ENCODE results near the gene VIL1. TPM values are rescaled to one million over a fixed set of nuclear protein-coding genes. Genes with fewer than 3 reads are reported as not detected.

Gene VIL1
- total RNA-seq, 1 donor from 2014 or later = 328 TPM

DNA sequence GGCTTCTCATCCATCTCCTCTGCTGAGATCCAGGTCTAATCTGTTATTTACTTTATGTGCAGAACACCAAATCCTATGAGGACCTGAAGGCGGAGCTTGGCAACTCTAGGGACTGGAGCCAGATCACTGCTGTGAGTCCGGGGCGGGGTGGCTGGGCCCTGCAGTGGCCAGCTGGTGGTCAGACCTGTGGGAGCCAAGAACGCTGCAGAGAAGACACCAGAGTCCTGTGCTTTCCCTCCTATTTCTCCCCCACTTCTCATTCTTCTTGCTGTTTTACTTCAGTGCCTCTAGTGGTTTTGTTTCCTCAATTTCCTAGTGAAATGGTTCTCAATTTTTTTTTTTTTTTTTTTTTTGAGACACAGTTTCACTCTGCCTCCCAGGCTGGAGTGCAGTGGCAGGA, 19.7 kb downstream of the VIL1 start:
- peak; percentile 30 for DNase-seq (ENCODE audit: low spot score)

DNA sequence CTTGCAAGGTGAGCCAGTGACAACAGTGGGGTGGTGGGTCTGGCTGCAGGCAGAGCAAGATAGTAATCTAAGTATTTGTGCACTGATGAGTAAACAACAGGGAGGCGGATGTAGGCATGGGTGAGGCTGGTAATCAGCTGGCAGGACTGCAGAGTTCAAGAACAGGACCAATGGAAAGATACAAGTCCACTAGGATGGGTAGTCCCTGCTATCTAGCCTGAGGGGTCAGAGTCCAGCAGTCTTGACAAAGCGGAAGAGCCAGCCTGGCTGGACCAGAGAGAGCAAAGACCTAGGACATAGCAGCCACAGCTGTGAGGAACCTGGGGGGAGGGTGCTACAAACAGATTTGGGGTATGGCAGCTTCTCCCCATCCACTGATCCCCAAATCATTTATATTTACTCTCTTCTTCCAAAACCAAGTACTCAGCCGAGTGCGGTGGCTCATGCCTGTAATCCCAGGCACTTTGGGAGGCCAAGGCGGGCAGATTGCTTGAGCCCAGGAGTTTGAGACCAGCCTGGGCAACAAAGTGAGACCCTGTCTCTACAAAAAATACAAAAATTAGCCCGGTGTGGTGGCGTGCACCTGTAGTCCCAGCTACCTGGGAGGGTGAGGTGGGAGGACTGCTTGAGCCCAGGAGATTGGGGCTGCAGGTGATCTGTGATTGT, 25.9 kb downstream of the VIL1 start:
- DNase-seq (ENCODE audit: low spot score) = peak; percentile 87

DNA sequence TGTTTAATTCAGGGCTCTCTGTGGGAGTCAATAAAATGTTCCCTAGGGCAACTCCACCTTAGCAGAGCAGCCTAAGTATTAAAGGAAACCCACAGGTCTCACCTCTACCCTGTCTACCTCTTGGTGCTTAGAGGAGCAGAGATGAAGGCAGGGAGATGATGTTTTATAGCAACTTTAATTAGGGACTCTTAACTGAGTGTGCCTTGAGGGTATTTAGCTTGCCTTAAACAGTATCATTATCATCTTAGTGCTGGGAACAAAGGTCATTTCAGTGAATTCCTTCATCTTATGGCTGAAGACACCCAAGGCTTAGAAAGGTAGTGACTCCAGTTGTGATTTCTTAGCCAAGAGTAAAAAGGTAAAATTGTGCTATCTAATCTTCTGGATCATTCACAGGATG, 26.7 kb downstream of the VIL1 start:
- DNase-seq (ENCODE audit: low spot score) = no peak

DNA sequence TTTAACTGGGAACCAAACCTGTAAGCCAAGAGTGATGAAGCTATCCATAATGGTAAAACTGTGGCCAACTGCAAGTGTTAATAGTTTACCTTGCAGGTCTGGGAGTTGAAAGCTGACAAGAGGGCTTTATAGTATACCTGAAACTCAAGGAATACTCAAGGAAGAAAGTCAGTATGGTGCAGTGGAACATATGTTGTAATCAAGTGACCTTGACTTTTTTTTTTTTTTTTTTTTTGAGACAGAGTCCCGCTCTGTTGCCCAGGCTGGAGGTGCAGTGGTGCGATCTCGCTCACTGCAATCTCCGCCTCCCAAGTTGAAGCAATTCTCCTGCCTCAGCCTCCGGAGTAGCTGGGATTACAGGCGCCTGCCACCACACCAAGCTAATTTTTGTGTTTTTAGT, 27.6 kb downstream of the VIL1 start:
- no peak for DNase-seq (ENCODE audit: low spot score)

DNA sequence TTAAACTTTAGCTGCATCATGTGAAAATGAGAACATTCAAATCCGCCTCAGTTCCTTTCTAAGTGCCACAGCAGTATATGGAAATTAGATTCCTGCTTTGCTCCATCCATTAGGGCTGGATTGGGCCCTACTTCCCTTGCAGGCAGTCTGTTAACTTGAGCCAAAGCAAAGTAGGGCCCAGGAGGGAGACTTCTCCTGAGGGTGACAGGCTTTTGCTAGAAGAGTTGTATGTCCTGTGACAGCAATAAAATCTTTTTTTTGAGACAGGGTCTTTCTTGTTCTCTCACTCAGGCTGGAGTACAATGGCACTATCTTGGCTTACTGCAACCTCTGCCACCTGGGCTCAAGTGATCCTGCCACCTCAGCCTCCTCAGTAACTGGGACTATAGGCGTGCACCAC, 28.1 kb downstream of the VIL1 start:
- no peak for DNase-seq (ENCODE audit: low spot score)

DNA sequence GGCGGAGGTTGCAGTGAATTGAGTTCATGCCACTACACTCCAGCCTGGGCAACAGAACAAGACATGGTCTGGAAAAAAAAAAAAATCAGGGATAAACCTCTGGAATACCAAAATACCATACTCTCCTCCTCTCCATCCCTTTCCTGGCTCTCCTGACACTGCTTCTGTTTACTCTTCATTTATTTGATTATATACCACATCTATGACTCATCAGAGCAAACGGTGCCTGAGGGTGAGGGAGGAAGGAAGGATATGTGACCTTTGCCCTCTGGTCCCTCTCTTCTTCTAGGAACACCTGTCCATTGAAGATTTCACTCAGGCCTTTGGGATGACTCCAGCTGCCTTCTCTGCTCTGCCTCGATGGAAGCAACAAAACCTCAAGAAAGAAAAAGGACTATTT, 30.0 kb downstream of the VIL1 start:
- DNase-seq (ENCODE audit: low spot score) = peak; percentile 36

DNA sequence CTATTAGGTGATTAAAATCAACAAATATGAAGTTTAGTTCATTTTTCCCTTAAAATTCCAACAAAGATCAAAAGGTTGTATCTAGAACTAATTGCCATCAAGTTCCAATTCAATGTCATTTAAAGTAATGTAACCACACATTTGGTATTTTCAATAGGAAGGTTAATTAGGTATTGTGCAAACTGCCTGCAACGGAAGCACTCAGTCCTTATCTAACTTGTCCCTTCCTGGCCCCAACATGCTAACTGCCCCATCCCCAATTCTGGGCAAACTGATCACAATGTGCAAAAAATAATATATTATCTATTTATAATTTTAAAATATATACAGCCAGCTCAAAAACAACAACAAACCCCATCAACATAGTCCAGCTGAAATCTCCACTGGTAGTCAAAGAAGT, 33.2 kb downstream of the VIL1 start:
- DNase-seq (ENCODE audit: low spot score) = no peak

DNA sequence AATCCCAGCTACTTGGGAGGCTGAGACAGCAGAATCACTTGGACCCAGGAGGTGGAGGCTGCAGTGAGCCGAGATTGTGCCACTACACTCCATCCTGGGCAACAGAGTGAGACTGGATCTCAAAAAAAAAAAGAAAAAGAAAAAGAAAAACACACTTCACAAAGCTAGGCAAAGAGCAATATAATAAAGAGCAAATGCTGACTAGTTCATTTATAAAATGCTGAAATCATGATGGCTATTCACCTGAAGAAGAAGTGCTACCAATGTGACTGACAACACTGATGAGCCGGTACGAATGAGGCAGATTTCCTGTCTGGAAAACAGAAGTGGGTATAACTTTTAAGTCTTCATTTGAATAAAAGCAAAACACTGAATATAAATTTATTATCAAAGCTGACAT, 37.9 kb downstream of the VIL1 start:
- no peak for DNase-seq (ENCODE audit: low spot score)

DNA sequence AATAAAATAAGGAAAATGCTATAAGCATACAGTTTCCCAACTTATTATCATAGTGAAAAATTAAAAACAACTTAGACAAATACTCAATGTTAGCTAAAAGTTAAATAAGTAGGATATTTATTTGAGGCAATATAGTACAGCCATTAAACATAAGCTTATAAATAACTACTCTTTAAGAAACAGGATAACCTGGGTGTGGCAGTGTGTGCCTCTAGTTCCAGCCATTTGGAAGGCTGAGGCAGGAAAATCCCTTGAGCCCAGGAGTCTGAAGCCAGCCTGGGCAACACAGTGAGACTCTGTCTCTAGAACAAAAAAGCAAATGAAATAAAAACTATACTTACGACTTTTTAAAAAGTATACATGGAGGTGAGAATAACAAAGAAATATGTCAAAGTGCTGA, 39.7 kb downstream of the VIL1 start:
- no peak for DNase-seq (ENCODE audit: low spot score)

DNA sequence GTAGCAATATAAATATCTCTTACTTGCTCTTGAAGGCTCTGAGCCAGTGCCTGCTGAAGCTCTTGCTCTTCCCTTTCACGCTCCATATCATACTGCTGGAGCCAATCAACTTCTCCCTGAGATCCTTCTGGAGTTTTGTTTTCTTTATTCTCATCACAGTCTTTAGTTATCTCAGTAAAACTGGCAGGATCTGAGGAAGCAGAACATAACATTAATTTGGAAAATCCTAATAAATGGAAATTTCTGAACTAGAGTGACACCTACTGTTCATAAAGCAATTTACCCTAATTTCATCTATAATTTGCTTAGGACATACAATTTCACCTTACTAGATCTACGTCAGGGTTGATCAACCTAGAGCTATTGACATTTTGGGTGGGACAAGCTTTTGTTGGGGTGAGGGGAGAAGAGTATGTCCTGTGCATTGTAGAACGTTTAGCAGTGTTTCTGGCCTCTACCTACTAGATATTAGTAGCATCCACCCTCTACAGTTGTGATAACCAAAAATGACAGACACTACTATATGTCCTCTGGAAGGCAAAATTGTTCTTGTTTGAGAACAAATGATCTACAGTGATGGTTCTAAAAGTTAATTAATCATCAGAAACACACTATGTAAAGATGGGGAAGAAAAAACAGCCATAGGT, 47.2 kb downstream of the VIL1 start:
- no peak for DNase-seq (ENCODE audit: low spot score)

DNA sequence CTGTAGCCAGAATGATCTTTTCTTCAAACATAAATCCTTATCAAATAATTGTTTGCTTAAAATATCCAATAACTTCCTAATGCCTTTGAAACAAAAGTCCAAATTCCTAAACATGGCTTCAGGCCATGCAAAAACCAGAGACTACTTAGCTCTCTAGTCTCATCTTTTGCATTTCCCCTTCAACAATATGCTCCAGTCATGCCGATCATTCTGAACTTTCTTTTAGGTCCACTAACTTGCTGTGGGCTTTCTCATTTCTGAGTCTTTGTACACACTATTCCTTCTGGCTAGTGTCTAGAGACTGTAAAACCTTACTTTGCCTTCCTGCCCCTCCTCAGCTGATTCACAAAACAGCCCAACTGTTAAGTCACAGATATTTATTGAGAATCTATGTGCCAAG, 51.5 kb downstream of the VIL1 start:
- DNase-seq (ENCODE audit: low spot score) = no peak

DNA sequence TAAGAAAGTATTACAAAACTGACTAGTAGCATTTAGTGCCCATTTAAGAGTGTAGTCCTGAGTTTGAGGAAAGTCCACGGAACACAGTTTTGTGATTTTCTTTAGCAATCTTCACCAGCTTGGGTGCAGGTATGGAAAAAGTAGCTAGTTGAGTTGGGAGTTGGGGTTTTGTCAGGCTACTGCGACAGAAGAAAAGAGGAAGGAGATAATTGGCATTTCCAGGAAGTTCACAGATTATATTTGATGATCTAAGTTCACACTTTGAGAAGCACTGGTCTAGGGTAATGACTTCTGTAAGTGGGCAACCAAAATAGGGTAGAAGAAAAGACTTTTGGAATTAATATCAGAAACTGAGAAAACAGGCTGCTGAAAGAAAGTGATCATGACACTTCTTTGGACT, 52.1 kb downstream of the VIL1 start:
- no peak for DNase-seq (ENCODE audit: low spot score)

DNA sequence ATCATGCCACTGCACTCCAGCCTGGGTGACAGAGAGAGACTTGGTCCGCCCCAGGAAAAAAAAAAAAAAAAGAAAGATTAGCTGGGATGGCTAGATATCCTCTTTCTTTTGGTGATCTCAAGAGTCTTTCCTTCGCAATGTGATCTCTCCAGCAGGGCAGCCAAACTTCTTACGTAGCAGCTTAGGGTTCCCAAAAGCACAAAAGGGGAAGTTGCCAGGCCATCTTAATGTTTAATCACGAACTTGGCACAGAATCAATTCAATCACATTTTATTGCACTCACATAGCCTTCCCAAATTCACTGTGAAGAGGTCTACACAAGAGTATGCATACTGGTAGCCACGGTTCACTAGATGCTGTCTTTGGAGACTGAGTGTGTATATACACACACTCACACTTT, 53.1 kb downstream of the VIL1 start:
- DNase-seq (ENCODE audit: low spot score) = no peak

DNA sequence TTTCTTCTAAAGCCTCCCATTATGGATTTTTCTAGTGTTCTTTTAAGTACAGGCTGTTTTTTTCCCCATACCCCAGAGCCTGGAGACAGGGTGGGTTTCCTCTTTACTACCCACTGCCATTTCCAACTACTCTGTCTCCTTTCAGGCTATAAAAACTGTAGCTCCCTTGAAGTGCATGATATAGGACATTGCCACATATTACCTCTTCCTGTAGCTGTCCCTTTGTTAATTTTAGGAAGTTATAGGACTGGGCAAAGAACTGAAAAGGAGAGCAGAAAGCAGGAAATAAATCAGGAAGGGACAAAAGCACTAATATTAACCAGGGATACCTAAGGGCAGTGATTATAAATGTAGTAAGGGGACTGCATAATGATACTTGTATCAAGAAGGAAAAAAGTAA, 54.1 kb downstream of the VIL1 start:
- DNase-seq (ENCODE audit: low spot score) = no peak

DNA sequence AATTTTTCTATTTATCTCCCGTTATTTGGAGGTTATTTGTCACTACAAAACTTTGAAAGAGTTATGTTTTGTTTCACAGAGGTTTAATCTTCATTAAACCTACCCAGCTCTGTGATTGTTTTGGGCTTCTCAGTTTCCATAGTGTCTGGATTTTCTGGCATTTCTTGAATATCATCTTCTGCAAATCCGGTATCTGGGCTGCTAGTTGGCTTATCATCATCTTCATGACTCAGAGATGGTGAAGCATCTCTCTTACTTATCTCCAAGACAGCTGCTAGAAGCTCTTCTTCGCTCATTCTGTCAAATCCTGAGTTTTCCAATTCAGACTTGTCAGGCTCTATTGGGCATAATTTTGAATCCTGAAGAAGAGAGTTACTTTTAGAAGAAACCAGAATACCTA, 55.6 kb downstream of the VIL1 start:
- DNase-seq (ENCODE audit: low spot score) = no peak

DNA sequence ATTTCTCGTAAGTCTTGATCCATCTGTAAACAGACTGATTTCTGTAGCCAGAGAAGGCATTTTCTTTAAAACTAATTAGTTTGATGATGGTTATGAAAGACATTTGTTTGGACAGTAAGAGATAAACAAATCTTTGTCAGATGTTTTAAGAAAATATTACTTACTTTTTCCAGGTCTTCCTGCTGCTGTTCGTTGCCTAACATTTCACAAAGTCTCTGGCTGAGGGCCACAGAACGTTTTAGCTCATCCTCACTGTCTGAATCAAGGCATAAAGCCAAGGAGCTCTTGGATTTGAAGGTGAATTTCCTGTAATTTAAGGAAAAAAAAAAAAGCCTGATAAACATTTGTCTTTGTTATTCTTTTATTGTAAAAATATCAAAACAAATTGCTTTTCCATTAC, 57.8 kb downstream of the VIL1 start:
- peak; percentile 22 for DNase-seq (ENCODE audit: low spot score)

DNA sequence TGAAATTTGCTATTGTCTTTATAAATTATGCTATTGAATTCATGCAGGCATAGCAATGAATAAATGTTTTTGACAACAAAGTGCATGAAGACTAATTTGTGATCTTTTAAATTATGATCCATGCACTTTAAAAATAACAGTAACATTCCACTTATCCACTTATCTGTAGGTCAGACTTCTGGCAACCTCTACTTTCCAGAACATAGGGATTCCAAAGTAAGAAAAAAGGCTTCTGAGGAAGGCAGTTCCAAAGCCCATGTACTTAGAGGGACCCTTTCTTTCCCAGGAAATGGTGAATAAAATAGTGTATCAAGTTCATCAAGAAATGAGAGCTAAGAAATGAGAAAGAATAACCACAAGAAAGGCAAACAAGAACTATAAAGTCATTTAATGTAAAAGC, 58.3 kb downstream of the VIL1 start:
- DNase-seq (ENCODE audit: low spot score) = no peak

DNA sequence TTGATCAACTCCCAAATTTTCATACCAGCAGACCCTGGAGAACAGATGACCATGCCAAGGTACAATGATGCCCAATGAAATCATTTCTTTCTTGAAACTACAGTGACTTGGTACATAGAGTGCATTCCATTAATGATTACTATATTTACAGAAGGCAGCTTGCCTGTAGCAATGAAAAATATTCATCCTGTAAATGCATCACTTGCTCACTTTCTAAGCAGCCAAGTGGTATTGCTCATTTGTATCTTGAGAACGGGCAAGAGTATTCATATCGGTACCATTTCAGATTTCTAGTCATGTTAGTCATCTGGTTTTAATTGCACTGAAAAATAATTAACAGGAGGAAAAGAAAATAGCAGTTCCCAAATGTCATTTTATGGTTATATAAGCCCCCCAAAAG, 59.6 kb downstream of the VIL1 start:
- DNase-seq (ENCODE audit: low spot score) = no peak

DNA sequence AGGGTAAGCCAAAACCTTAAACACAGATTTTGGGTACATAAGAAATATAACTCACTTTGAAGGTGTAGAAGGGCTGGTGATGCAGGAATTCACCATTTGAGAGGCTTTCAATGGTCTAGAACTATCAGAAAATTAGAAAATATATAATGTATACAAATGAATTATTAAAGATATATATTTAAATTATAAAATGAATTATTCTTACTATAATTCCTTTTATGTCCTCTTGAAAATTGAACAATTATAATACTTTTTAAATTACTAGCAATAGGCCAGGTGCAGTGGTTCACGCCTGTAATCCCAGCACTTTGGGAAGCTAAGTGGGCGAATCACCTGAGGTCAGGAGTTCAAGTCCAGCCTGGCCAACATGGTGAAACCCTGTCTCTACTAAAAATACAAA, 60.7 kb downstream of the VIL1 start:
- DNase-seq (ENCODE audit: low spot score) = no peak

DNA sequence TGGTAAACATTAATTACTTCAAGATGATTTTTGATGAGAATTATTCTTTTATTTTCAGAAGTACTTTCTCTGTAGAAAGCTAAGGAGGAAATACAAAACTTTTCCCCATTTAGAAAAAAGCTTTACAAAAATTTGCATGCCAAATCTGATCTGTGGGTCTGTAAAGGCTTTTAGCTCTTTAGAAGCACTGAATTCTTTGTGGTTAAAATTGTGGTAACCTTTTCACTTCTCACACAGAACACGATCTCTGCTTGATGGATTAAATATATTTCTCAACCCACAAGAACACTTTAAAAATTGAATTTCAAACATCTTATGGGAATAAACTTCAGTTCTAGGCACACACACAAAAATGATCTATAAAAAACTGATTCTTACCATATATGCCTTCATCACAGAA, 63.7 kb downstream of the VIL1 start:
- no peak for DNase-seq (ENCODE audit: low spot score)

DNA sequence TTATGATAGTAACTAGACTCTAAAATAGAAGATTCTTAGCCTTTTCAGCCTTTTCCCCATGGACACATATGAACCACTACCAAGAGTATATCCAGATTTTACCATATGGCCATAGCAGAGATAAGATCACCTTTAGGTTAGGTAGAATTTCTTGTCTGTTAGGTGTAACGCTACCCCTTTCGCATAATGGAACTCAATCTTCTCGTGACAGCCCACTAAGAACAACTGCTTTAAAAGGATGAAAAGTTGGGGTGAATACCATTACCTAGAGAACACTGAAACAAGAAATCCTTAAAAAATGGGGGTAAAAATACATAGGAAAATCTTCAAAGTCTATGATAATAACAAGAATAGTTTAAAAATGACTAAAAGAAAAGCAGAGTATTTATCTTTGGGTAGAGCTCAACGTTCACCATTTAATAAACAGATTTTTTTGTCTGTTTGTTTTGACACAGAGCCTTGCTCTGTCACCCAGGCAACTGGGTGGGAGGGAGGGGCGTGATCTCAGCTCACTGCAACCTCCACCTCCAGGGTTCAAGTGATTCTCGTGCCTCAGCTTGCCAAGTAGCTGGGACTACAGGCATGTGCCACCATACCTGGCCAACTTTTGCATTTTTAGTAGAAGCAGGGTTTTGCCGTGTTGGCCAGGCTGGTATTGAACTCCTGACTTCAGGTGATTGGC, 67.2 kb downstream of the VIL1 start:
- no peak for DNase-seq (ENCODE audit: low spot score)

DNA sequence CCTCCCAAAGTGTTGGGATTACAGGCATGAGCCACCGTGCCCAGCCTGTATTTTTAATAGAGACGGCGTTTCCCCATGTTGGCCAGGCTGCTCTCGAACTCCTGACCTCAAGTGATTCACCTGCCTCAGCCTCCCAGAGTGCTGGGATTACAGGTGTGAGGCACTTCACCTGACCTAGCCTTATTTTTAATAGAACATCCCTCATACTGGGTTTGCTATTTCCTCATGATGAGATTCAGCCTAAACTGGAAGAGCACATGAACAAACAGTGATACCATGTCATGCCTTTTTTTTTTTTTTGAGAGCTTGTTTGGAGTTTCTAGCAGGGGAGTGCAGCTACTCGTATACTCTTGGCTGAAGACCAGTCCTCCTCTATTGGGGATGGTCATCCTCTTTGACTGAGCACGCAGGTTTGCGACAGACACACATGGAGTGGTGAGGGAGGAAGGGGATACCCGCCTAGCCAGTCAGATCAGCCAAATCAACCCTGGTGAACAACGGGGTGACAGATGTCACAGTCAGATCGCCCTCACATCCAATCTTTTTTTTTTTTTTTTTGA, 81.7 kb downstream of the VIL1 start:
- no peak for DNase-seq (ENCODE audit: low spot score)

DNA sequence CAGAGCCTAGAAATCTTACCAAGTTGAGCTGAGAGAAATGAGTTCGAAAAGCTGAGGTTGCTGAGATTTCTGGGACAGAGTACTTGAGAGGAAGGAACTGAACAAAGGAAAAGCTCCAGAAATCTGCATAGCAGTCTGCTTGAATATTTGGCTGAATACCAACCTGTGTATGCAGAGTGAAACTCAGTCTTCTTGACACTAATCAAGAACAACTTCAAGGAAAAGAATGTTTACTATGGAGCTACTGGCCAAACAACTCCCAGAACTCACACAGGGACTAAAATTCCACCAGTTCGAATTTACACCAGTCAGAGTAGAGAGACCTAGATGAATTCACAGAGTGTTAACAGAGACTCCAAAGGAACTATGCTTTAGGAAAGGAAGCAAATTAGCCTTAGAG, 82.7 kb downstream of the VIL1 start:
- DNase-seq (ENCODE audit: low spot score) = no peak
